HG02840 (cell line): ENCODE data around the gene CABLES2.

Experiments
- ATAC-seq: cut with Tn5 transposase; IDR thresholded peaks from one replicate; pipeline ENCODE4 v1.9.1; 2021; ENCODE audit warnings: mild to moderate bottlenecking, moderate library complexity, moderate number of reproducible peaks; ENCODE audit not compliant: unreplicated experiment, low FRiP score

Gene CABLES2

DNA sequence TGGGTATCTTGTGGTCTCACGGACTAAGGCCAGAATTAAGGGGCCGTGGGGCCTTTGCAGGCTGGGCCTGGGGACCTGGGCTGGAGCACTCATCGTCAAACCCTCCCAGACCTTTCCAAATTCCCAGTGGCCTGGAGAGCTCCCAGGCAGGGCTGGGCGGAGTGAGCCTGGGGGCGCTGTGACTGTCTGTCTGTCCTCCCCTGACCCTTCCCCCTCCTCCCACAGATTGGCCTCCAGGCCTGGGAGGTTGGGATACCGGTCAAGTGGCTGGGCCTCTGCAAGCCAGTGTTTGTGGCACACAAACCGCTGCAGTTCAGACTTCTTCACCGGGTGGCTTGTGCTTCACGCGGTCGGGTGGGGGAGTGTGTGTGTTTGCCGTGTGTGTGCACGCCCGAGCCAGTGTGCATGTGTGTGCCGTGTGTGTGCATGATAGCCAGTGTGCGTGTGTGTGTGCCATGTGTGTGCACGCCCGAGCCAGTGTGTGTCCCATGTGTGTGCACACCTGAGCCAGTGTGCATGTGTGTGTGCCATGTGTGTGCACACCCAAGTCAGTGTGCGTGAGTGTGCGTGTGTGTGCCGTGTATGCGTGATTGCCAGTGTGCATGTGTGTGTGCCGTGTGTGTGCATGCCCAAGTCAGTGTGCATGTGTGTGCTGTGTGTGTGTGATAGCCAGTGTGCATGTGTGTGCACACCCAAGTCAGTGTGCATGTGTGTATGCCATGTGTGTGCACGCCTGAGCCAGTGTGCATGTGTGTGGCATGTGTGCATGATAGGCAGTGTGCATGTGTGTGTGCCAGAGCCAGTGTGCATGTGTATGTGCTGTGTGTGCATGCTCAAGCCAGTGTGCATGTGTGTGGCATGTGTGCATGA lies 14.0 kb upstream of the CABLES2 start:
- no peak for ATAC-seq

DNA sequence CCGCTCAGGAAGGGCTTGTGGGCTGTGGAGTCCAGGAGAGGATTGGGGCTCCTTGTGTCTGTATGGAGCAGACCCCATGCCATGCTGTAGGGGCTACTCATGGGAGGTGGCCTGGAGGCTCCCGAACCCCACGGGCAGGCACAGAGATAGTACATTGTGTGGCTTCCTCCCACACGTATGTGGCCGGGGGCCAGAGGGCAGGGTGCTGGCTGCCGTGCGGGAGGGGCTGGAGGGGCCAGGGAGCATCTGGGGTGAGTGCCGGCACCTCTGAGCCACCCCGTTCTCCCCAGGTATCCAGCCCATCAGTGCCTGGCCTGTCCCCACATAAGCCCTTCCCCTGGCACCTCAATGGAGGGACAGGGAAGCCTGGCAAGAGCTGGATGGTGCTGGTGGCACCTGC lies 12.7 kb upstream of the CABLES2 start:
- no peak for ATAC-seq

DNA sequence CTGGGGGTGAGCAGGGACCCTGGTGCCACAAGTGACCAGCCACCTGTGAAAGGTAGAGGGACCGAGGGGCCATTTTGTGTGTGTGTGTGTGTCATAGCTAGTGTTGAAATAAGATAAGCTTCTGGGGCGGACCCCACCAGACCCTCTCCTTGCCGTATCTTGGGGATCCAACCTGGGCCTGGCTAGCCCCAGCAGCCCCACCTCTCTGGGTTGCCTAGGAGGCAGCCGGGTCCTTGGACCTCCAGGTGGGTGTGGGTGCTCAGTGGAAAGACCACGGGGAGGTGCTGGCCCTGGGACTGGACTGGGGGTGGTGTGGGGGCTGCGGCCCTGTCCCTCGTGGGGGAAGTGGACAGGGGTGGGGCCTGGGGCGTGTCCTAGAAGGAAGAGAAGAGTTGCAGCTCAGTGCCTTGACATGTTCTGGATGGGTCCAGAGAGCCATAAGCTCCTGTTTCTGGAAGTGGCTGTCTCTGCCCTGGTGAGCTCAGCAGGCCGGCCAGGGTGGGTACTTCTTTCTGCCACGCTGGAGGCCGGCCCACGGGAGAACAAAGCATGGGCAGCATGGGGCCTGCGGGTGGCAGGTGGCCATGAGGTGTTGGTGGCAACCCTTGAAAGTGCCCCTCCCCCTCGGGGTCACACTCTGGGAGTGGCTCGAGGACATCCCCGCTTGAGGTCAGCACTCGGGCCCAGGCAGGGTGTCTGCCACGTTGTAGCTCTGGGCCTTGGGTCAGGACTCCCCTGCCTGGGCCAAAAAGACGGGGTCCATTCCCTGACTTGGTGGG lies 11.8 kb upstream of the CABLES2 start:
- no peak for ATAC-seq

- ATAC-seq = no peak
Measured at GRCh38 chr20:62417981-62418708, 11.1 kb upstream of the CABLES2 start.

GRCh38 chr20:62416651-62417637 lies 9.9 kb upstream of the CABLES2 start:
- ATAC-seq = no peak

- no peak for ATAC-seq
Measured at GRCh38 chr20:62415354-62416111, 8.4 kb upstream of the CABLES2 start.

DNA sequence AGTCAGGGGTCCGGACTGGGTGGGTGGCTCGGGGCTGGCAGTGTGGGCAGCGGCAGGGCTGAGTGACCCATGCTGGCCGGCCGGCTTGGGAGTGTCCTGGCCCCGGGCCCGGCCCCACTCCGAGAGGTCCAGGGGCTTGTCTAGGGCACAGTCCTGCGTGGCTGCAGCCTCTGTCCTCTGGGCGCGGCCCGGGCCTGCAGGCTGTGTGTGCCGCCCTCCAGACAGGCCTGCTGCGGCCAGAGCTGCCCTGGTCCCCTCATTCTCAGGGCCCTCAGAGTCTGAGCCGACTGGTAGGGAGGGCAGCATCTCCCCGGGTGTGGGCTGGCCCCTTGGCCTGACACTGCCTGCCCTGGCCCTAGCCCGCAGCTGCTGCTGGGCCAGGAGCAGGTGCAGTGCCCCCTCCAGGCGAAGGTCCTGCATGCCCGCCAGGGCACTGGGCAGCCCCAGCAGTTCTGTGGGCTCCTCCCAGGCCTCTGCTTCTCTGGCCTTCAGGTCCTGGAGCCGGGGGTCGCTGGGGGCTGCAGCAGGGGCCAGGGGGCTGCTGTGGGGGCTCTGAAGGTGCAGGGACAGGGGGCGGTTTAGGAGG lies 6.9 kb upstream of the CABLES2 start:
- ATAC-seq = no peak

DNA sequence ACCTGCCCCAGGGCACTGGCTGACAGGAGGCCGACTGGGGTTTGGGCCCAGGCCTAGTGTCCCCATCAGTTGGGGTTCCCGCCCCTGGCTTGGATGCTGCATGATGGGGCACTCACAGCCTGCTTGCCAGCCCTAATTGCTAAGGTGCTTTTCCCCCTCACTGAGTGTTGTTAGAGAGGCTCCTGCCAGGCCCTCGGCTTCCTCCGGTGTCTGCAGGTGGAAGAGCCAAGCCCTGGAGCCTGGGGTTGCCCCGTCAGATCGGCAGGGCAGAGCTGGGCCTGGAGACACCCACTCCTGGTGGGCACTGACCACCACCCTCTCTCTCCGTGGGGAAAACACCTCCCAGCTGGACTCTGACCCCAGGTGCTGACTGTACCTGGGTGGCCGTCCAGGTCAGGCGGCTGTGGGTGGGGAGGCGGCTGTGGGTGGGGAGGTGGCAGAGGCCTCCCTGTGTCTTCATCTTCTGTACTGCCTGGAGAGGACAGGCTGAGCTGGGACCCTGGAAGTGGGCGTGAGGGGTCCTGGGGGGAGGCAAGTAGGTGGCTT lies 6.0 kb upstream of the CABLES2 start:
- no peak for ATAC-seq

DNA sequence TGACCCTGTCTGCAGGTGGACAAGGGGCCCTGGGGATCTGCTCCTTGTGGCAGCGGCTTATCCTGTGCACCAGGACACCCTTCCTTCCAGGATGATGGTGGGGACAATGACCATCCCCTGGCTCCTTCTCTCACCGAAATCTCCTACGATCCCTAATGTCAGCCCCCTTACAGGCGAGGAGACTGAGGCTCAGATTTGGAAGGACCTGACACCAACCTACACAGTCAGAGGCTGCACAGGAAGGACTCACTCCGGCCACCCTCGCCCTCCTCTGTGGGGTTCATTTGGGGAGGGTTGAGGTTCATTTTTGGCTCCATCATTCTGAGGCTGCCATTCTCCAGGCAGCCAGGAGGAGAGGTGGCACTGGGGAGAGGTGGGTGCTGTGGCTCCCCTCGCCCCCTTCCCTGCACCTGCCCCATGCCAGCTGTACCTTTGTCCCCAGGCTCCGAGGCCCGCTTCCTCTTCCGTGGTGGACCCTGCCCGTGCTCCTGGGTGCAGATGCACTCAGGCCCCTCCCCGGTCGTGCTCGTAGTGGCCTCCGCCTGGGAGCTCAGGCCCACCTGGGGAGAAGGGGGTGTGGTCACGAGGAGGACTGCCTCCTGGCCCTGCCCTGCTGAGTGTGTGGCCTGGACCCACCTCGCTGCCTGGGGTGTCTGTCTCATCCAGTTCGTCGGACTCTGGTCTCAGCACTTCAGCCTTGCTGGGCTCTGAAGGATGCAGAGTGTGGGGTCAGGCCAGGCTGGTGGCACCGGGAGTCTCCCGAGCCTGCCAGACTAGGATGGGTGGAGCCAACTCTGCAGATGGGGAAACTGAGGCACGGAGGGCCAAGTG lies 5.3 kb upstream of the CABLES2 start:
- ATAC-seq = no peak

- no peak for ATAC-seq
Measured at GRCh38 chr20:62411479-62412193, 4.6 kb upstream of the CABLES2 start.

- no peak for ATAC-seq
Measured at GRCh38 chr20:62410746-62411478, 3.8 kb upstream of the CABLES2 start.

DNA sequence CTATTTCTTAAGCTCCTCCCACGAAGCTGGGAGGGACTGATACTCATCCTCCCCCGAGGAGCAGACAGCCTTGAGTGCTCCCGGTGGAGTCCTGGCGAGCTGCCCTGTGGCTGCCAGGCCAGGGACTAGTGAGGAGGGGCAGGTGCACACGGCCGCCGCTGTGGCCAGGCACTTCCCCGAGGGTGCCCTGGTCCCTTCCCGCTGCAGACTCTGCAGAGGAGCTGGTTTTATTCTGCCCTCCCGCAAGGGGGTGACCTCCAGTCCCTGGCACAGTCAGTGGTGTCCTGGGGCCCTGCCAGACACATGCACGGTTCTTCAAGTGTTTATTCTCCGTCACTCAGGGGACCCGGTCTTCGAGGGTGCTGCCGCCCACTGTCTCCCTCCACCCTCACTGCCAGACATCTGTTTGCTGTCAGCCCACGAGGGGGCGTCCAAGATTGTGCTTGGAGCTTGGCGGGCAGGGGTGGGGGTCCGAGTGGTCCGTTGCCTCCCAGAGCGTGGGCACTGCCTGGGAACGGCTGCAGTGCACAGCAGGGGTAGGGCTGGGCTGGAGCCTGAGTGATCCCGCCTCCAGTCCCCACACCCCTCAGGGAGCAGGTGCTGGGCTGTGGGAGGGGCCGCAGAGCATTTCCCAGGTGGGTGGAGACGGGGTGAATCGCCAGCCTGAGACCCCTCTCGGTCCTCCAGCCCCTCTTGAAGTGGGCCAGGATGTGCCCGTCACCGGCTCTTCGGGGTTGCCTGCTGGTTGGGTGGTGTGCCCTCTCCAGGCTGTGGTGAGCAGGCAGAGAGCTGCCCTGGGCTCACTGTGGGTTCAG lies 3.1 kb upstream of the CABLES2 start:
- no peak for ATAC-seq

GRCh38 chr20:62409086-62409853 lies 2.2 kb upstream of the CABLES2 start:
- no peak for ATAC-seq

DNA sequence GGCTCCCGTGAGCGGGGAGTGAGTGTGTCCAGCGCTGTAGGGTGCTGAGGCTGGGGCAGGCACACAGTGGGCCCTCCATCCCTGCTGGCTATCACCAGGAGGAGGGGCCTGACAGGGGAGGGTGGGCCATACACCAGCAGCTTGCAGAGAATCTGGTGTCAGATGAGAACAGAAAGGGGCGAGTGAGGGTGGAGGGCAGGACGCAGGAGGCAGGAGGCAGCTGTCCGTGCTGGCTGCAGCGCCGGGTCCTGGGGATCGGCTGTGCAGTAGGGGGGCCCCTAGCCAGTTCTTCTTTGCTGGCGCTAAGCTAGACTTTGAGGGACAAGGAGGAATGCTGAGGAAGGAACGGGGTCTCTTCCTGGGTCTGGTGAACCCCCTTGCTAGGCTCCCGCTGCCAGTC lies 1.6 kb upstream of the CABLES2 start:
- ATAC-seq = no peak

DNA sequence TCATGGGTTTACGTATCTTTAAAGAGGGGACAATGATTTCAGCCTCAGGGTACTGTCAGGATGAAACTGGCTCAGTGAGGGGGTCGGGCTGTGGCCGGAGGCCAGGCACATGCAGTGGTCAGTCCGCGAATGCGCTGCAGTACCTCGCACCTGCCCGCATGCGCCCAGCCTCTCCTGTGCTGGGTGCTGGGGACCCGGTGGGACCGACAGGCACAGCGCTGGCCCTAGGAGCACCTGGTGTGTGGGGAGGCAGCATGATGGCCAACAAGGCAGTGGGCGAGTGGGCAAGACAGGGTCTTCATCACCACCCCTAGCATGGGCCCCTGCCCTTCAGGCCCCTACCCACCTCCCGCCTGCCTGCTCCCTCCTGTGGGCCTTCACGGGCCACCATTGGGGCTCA lies 970 bp upstream of the CABLES2 start:
- no peak for ATAC-seq
